GM10266 (cell line): Measurements from ENCODE around the gene CBARP.

Experiments used
- DNase-seq: peaks from one replicate; pipeline ENCODE4 v3.0.0; 2012; ENCODE audit errors: extremely low spot score
- TF ChIP-seq, protein P1 (sequence below): IDR thresholded peaks from 2 replicates; pipeline ENCODE4 v1.5.1; 2012; ENCODE audit warnings: mild to moderate bottlenecking, low read depth; ENCODE audit not compliant: control insufficient read depth, insufficient read depth; ENCODE audit errors: missing control alignments

The CBARP gene

DNA sequence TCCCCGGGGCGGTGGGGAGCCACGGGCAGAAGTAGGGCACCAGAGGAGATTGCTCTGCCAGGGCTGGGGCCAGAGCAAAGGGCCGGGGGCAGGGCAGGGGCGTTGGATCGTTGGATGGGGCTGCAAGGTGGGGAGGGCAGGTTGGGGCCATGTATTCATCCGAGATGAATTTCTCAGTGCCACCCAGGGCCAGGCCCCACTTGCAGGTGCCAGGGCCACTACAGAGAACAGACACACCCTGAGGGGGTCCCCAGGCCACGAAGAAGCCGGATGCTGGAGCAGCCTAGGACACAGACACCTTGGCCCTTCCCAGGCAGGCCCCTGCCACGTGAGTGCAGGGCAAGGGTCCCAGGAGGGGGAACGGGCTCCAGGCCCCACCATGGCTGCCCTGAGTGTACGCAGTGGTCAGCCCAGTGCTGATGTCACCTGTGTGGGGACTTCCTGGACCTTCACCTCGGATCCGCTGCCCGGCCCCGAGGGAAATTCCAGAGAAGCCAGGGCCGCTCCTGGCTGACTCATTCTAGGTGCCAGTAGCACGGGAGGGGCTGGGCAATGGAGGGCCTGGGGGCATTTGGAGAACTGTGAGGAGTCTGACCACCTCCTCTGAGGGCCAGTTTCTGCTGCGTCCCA, 54.1 kb downstream of the CBARP start:
- TF ChIP-seq, protein P1, sequence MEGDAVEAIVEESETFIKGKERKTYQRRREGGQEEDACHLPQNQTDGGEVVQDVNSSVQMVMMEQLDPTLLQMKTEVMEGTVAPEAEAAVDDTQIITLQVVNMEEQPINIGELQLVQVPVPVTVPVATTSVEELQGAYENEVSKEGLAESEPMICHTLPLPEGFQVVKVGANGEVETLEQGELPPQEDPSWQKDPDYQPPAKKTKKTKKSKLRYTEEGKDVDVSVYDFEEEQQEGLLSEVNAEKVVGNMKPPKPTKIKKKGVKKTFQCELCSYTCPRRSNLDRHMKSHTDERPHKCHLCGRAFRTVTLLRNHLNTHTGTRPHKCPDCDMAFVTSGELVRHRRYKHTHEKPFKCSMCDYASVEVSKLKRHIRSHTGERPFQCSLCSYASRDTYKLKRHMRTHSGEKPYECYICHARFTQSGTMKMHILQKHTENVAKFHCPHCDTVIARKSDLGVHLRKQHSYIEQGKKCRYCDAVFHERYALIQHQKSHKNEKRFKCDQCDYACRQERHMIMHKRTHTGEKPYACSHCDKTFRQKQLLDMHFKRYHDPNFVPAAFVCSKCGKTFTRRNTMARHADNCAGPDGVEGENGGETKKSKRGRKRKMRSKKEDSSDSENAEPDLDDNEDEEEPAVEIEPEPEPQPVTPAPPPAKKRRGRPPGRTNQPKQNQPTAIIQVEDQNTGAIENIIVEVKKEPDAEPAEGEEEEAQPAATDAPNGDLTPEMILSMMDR, result no peak
- no peak for DNase-seq

DNA sequence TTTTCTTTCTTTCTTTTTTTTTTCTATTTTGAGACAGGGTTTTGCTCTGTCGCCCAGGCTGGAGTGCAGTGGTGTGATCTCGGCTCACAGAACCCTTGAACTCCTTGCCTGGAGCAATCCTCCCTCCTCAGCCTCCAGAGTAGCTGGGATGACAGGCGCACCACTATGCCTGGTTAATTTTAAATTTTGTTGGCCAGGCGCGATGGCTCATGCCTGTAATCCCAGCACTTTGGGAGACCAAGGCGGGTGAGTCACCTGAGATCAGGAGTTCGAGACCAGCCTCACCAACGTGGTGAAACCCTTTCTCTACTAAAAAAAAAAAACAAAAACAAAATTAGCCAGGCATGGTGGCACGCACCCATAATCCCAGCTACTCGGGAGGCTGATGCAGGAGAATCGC, 55.1 kb downstream of the CBARP start:
- TF ChIP-seq, protein P1, result no peak
- DNase-seq, result no peak

DNA sequence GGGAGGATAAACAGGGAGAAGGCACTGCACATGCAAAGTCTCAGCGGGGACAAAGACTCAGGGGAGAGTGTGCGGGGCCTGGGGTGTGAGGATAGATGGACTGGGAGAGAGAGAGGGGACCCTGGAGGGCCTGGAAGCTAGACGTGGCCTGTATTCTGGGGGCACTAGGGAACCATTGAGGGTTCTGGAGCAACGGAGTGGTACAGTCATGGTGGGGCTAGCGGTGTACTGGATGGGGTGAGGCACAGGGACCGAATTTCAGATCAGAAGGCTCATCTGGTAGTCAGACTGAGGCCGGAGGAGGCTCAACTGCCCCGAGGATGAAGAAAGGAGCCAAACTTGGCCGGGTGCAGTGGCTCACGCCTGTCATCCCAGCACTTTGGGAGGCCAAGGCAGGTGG, 55.7 kb downstream of the CBARP start:
- TF ChIP-seq, protein P1, result no peak
- no peak for DNase-seq

DNA sequence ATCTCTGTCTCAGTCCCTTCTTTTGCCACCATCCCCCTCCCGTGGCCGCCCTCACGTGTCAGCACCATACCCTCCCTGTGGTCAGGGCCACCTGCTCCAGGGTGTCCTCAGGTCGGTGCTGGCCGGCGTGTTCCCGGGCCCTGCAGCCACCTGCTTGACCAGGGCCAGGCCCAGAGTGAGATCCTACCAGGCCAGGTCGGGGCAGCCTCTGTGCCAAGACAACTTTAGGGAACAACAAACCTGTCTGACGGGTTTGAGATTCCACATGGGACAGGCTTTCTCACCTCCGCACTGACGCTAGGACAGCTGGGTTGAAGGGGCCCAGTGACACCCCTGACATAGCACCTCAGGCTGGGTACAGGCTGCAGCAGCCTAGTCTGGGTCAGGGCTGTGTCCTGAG, 56.2 kb downstream of the CBARP start:
- DNase-seq, result no peak
- TF ChIP-seq, protein P1, result no peak
